A673 (cell line): ENCODE data around the gene PRR23C. TPM values are rescaled to one million over a fixed set of nuclear protein-coding genes. Genes with fewer than 3 reads are reported as not detected.

ENCODE experiments used
- BruUV-seq: library from RNA; stranded (reverse); fragments of 400-500 nt; replicated peaks from 2 replicates; lab custom pipeline; 2021; lab: Mats Ljungman, UMichigan
- CTCF ChIA-PET: fragments of 300-600 bp; sonication (Branson Sonifier 250); formaldehyde crosslinking; loops from one replicate; lab custom pipeline; 2022; ENCODE audit warnings: antibody characterized with exemption; lab: Charles Lee
- POLR2A ChIA-PET: fragments of 300-600 bp; sonication (Branson Sonifier 250); formaldehyde crosslinking; loops from one replicate; lab custom pipeline; 2022; ENCODE audit warnings: antibody characterized with exemption; ENCODE audit not compliant: low non-redundant PET; lab: Charles Lee
- DNase-seq: peaks from one replicate; pipeline ENCODE4 v3.0.0-alpha.2; 2015; ENCODE audit warnings: low spot score
- H3K27ac ChIP-seq: fragments of 200-600 bp; sonication (generic); 2 replicates; pipeline ENCODE4 v1.5.1; 2016; ENCODE audit warnings: mixed run types, low read depth, mild to moderate bottlenecking, mixed read lengths, antibody characterized with exemption, low read length; ENCODE audit not compliant: poor library complexity, severe bottlenecking
- H3K27me3 ChIP-seq: fragments of 200-600 bp; sonication (generic); replicated peaks from 2 replicates; pipeline ENCODE4 v1.6.1; 2017; ENCODE audit warnings: mixed run types, low read depth, mild to moderate bottlenecking, mixed read lengths, antibody characterized with exemption, low read length; ENCODE audit not compliant: insufficient read depth, poor library complexity
- H3K36me3 ChIP-seq: fragments of 200-600 bp; sonication (generic); 2 replicates; pipeline ENCODE4 v1.6.1; 2016; ENCODE audit warnings: mixed run types, mild to moderate bottlenecking, mixed read lengths, antibody characterized with exemption, low read length; ENCODE audit not compliant: insufficient read depth, poor library complexity, severe bottlenecking
- H3K4me1 ChIP-seq: fragments of 200-600 bp; sonication (generic); 2 replicates; pipeline ENCODE4 v1.6.1; 2017; ENCODE audit warnings: mixed run types, mild to moderate bottlenecking, mixed read lengths, antibody characterized with exemption, low read length; ENCODE audit not compliant: insufficient read depth, poor library complexity, severe bottlenecking
- H3K4me3 ChIP-seq: fragments of 200-600 bp; sonication (generic); 2 replicates; pipeline ENCODE4 v1.5.1; 2016; ENCODE audit warnings: low read depth, mixed run types, mild to moderate bottlenecking, mixed read lengths, low read length; ENCODE audit not compliant: poor library complexity, severe bottlenecking
- H3K9me3 ChIP-seq: fragments of 200-600 bp; sonication (generic); 2 replicates; pipeline ENCODE4 v1.6.1; 2016; ENCODE audit warnings: mixed run types, low read depth, mild to moderate bottlenecking, mixed read lengths, antibody characterized with exemption, low read length; ENCODE audit not compliant: poor library complexity, severe bottlenecking
- EZH2 ChIP-seq: fragments of 200-600 bp; sonication (generic); IDR thresholded peaks from 2 replicates; pipeline ENCODE4 v1.6.1; 2017; ENCODE audit warnings: borderline replicate concordance, low read depth, mild to moderate bottlenecking, mixed read lengths, antibody characterized with exemption, low read length; ENCODE audit not compliant: poor library complexity, severe bottlenecking
- intact Hi-C: fragments of 100-400 bp; cut with micrococcal nuclease; formaldehyde crosslinking; loops from one replicate; pipeline ENCODE4 v1.10.0; 2022; ENCODE audit not compliant: unreplicated experiment
- total RNA-seq: library from RNA; stranded (reverse); gene quantifications from 2 replicates; pipeline ENCODE4 v1.2.3, GENCODE V29; 2021
- TF ChIP-seq, protein P1 (sequence below): fragments of 300-800, 200-600 bp; sonication (generic); conservative IDR thresholded peaks from 2 replicates; pipeline ENCODE4 v1.5.1; 2017; ENCODE audit warnings: low read depth, mild to moderate bottlenecking, antibody characterized with exemption, low read length, moderate library complexity, mixed read lengths

The PRR23C gene
- total RNA-seq, 1 experiment from 2014 or later, result not detected

DNA sequence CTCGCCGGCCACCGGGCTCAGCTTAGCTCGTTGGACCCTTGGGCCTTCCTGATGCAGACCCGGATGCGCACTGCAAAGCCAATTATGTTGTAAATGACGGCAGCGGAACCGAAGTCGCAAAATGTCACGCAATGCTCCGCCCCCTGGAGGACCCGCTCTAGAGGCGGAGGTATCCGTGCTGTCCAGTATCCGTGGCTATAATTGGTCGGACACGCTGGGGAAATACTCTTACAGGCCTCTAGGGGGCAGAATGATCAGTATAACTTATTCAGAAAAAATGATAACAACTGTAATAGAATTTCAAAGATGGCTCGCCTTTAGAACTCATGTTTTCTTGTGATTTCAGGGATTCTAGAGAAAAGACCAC, 23.8 kb downstream of the PRR23C start, which contains the start of gene PRR23B:
Gene PRR23B, minus strand, starts transcription at position 59 of the 367 bp plus-strand sequence. CDS start 265 bp downstream, outside the sequence.
- Histone ChIP-seq H3K27ac (no peak within 1 kb of the TSS), H3K4me3 (no peak within 1 kb of the TSS), H3K27me3 (no peaks in the 10 kb centered on the region), H3K36me3 (no peaks in the 10 kb centered on the region), H3K4me1 (no peaks in the 10 kb centered on the region), H3K9me3 (no peaks in the 10 kb centered on the region)
- DNase-seq, result peak; percentile 14
- CTCF ChIA-PET, result no interaction called here
- TF ChIP-seq, protein P1, sequence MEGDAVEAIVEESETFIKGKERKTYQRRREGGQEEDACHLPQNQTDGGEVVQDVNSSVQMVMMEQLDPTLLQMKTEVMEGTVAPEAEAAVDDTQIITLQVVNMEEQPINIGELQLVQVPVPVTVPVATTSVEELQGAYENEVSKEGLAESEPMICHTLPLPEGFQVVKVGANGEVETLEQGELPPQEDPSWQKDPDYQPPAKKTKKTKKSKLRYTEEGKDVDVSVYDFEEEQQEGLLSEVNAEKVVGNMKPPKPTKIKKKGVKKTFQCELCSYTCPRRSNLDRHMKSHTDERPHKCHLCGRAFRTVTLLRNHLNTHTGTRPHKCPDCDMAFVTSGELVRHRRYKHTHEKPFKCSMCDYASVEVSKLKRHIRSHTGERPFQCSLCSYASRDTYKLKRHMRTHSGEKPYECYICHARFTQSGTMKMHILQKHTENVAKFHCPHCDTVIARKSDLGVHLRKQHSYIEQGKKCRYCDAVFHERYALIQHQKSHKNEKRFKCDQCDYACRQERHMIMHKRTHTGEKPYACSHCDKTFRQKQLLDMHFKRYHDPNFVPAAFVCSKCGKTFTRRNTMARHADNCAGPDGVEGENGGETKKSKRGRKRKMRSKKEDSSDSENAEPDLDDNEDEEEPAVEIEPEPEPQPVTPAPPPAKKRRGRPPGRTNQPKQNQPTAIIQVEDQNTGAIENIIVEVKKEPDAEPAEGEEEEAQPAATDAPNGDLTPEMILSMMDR, result peak; percentile 46; the same call in 1 of the 2 replicates
- no peak for TF ChIP-seq EZH2
- no TSS peak for BruUV-seq
- intact Hi-C loops, result no loop called here
- POLR2A ChIA-PET, result no interaction called here

DNA sequence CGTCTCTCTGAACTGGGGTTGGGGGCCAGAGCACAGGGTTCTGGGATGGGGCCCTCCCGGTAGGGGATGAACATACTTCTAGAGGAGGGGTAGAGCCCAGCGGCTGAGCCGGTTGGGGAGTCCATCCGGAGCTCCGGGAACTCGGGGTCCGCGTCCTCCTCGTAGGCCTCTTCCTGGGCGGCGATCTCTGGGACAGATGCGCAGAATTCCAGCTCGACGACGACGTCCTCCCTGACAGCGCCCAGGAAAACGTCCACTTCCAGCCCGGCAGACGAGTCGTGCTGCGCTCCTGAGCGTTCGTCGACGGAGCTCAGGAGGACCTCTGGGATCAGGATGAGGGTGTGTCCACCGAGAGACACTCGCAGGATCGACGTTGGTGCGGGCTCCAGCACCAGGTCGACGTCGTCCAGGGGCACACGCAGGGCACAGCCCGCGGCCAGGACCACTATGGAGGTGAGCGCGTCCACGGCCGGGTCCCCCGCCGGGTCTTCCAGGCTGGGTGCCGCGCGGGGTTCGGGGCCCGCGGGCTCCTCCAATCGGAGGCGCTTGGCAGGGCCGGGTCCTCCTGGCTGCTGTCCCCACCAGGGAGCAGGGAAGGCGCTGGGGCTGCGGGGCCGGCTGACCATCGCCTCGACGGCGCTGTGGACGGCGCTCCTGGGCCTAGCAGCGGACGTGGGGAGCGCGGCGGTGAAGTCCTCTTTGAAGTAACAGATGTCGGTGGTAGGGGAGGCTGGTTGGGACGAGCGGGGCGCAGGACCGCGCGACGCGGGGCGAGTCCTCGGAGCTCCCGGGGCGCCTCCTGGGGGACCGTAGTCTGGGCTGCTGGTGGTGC, 24.4 kb downstream of the PRR23C start:
- Histone ChIP-seq H3K36me3 (no peaks in the 10 kb centered on the region), H3K4me1 (no peaks in the 10 kb centered on the region), H3K4me3 (no peak overlapping the region), H3K27me3 (peaks cover 1% of the 10 kb centered on the region), H3K27ac (no peak overlapping the region), H3K9me3 (no peaks in the 10 kb centered on the region)
- no peak for DNase-seq
- CTCF ChIA-PET, result no interaction called here
- intact Hi-C loops, result no loop called here
- POLR2A ChIA-PET, result no interaction called here
- no TSS peak for BruUV-seq
- TF ChIP-seq, protein P1, result no peak
- no peak for TF ChIP-seq EZH2

DNA sequence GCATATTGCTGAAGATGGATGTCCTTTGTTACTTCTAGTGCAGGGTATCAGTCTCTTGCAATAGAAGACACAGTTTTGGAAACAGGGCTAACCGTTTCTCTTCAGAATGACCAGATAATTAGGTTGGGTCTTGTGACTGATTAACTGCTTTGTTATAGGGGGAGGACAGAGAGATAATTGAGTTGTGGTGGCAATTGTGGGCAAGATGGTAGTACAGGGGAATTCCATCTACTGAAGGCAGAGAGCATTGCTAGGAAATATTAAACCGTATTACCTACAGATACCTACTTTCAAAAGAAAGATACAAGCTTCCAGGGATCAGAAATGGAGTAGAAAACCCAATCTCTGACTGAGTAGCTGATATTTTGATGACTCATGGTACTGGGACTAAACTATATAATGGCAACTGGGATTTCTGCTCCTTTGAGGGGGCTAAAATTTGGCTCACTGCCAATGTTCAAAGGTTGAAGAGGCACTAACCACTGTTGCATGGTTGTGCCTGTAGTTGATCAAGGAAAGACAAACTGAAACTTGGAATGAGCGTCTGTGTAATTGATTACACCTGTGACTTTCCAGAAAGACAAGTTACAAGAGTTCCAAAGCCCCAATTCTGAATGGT, 28.2 kb downstream of the PRR23C start:
- ChIA-PET CTCF (no interaction called here), POLR2A (no interaction called here)
- BruUV-seq, result no TSS peak
- TF ChIP-seq EZH2, result no peak
- TF ChIP-seq, protein P1, result no peak
- no peaks in the 10 kb centered on the region for H3K9me3 ChIP-seq
- H3K4me3 ChIP-seq, result no peak overlapping the region
- DNase-seq, result no peak
- H3K4me1 ChIP-seq, result no peaks in the 10 kb centered on the region
- no peaks in the 10 kb centered on the region for H3K36me3 ChIP-seq
- intact Hi-C loops, result no loop called here
- H3K27ac ChIP-seq, result no peak overlapping the region
- peaks cover 7% of the 10 kb centered on the region for H3K27me3 ChIP-seq
